Activated CD4-positive, alpha-beta T cell treated with anti-CD3 and anti-CD28 coated beads, Interleukin-2, amount 50 U/mL, for 24 hours (primary cell): Measurements from ENCODE around the gene BCR.

Source experiments
- DNase-seq, 2 donors: peaks; one replicate each; pipeline ENCODE4 v3.0.0-alpha.2; 2020; ENCODE audit warnings: low read depth in 1 of 2, low spot score in 1 of 2

The BCR gene

DNA sequence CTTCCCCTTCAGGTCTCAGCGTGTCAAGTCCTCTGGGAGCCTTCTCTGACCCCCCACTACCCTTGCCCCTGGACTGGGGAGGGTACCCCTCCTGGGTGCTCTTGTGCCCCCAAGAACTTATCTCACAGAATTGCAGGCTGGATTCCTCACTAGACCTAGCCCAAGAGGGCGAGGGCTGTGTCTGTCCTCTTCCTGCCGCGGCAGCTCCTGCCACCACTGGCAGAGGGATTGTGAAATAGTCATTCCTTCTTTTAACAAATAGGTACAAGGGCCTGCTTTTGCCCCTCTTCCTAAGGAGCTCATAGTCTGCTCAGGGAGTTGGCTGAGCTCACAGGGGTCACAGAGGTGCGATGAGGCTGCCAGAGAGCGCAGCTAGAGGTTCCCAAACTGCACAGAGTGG, 29.5 kb upstream of the BCR start:
- DNase-seq = no peak

DNA sequence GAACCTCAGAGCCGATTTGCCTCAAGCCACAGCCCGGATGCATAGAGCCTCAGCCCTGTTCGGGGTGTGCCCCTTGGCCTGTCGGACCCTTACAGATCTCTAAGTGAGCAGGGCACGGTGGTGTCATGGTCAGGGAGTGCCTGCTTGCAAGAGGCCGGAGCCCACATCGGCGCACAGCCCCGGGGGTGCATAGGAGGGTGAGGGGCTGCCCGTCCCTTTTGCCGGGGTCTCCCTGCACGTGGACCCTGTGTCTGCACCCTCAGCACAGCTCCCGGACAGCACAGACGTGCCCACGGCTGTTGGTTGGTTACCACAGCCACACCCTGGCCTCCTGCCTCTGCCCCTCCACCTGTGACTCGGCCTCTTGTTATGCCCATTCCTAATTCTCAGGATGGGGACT, 28.5 kb upstream of the BCR start:
- DNase-seq = no peak

DNA sequence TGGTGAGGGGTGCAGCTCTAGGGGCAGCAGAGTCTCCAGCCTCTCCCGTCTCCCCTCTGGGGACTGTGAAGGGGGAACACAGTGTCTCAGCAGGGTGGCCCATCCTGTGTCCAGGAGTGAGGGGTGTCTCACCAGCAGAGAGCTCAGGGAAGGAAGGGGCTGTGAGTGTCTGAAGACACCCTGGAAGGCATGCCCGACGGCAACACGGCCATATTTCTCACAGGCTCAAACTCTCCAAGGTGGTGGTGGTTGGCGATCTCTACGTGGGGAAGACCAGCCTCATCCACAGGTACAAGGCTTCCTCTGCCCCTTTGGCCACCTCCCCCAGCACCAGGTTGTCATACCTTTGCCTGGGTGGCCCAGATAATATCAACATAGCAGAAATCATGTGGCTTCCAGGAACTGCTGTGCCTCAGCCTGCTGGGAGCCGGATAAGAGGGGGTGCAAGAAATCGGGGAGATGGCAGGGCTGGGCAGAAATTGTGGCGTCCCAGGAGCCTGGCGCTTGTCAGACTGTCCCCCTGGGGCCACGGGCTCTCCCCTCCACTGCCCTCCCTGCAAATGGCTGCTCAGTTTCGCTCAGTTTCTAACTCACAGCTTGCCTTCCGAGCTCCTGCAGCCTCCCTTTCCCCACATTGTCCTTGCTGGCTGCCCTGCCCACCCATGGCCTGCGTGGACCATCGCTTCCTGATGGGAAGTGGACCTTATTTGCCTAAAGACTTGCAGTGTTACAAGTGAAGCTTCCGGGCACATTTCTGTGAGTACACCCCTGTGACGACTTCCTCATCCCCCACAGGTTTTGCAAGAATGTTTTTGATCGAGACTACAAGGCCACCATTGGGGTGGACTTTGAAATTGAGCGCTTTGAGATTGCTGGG, 27.8 kb upstream of the BCR start:
- DNase-seq = no peak

DNA sequence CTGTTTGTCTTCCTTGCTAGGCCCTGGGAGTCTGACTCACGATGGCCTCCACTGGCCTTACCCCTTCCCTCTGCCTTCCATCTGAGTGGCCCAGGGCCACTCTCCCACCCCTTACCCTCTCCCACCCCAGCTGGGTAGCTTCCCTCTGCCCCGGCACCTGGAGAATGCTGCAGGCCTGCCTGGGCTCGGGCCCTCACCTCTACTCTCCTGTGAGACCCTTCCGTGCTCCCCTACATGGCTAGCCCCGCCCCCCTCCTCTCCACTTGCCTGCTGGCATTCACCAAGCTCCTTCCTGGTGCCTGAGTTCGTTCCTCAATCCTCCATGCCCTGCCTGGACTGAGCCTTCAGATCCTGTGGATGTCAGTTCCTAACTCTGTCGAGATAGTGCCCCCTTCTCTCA, 26.3 kb upstream of the BCR start:
- no peak for DNase-seq

DNA sequence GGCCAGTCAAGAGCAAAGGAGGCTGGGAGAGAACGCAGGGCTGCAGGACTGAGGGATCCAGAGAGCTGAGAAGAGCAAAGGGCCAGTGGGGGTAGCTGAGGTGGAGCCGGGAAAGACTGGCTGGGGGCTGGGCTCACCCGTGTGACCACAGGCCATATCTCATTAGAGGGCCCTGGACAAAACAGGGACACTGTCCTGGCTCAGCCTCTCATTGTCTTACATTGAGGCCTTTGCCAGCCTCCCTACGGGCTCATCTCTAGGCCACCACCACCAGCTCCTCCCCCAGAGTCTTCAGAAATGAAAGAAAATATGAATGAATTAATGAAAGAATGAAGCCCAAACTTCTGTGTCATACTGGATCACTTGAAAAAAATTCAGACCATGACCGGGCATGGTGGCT, 25.8 kb upstream of the BCR start:
- DNase-seq = no peak

DNA sequence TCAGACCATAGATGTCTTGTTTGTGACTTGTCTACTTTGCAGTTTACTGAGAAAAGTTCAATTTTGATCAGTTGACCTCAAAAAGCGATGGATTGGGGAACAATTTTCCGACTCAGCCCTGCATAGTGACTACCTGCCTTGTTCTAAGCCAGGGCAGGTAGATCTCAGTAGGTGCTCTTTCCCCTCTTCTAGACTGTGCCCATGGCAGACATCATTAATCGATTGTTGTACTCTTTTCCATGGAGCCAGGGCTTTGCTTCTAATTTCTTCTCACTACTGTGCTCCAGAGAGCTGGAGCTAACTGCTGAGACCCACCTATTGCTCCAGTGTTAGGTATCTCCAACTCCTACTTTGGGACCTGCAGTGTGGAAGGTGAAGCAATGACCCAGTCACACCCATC, 25.2 kb upstream of the BCR start:
- no peak for DNase-seq

DNA sequence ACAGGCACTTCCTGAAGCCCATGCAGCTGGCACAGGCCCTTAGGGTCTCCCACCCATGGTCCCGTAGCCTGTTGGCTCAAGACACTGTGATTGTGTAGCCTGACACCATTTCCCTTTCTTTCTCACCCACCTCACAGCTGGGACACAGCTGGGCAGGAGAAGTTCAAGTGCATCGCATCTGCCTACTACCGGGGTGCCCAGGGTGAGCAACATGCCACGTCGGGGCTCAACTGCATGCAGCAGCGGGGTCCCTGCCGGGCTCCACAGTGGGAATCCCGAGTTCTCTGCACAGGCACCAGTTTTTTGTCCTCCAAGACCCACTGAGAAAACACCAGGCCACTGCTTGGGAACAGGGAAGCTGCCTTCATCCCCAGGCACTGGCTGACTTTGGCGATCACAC, 24.5 kb upstream of the BCR start:
- DNase-seq = no peak

DNA sequence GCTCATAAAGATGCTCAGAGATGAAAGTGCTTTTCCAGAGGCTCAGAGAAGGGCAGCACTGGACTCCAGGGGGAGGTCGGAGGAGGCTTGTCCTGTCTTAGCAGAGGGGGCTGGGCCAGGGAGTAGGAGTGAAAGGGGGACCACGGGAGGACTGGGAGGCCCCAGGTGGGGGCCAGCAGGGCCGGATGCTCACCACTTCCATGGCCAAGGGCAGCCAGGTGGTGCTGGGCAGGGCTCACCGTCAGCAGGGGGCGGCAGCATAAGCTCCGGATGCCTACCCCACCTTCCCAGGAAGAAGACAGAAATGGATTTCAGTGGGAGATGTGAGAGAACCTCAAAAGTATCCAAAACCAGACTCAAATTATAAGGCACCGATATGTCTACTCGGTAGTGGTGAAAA, 24.0 kb upstream of the BCR start:
- DNase-seq = no peak

DNA sequence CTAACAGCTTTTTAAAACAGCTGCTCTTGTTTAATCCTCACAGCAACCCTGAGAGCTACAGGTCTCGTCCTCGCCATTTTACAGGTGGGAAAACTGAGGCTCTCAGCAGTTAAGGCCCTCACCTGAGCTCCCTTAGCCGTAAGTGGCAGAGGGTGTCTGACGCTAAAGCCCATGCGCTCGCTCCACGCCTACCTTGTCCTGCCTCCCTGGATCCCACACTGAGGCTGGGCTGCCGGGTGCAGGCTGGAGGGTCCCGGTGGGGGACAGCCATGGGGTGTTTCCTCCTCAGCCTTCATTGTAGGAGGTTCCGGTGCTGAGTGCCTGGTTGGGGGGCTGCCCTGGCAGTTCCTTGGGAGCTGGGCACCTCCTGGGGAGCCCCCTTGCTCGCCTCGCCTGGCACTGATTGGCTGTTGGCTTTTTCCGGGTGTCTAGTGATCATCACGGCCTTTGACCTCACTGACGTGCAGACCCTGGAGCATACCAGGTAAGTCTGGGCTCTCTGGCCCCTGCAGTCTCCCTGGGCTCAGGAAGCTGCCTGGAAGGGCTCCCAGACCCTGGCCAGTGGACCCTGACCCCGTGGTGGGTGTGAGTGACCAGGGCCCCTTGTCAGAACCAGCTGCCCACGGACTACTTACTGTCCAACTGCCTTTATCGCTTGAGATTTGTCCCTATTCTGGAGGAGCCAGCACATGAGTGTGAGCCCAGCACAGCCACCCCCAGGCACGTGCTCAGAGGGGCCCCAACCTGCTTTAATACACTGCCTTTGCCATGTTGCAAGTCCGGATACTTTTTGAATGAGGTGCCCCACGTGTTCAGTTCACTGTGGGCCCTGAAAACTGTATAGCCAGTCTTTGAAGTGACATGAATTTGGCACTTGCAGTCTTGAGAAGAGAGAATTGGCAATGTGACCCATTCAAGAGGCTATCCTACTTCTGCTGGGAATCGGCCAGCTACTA, 22.5 kb upstream of the BCR start:
- DNase-seq = no peak

DNA sequence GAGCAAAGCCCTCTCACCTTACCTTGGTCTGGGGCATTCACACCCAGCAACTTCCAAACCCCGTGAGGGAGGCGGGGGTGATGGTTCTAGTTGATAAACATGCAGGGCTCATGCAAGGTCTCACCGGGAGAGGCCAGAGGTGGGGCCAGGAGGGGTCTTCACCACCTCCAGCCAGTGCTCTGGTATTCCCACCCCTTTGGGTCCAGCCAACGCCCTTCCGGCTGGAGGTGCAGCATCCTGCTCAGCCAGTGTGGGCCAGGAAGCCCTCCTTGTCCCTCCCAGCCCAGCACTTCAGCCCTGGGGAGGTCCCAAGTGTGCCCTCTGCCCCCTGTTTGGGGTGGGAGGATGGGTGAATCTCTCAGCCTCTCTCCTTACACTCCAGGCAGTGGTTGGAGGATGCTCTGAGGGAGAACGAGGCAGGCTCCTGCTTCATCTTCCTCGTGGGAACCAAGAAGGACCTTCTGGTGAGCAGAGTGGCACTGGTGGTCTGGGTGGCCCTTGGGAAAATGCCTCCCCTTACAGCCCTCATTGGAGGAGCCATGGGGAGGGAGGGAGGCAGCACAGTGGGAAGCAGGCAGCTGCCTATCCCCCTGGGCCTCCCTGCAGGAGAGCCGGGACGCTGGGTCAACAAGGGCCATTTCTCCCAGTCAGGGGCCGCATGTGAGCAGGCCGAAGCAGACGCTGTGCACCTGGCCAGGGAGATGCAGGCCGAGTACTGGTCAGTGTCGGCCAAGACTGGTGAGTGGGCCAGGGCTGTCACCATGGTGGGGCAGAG, 21.6 kb upstream of the BCR start:
- no peak for DNase-seq

DNA sequence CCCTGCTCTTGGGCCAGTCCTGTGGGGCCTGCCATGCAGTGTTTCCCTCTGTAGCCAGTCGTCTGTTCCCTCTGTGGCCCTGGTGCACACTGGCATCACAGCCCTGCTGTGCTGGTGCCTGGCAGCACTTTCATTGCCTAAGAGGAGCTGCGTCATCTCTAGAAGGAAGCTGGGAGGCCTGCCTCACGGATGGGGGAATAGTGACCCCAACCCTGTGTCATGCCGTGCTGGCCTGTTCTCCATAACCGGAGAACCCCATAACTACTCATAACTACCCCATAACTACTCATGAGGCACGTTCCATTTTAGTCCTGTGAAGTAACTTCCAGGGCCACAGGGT, 21.0 kb upstream of the BCR start:
- DNase-seq = no peak

DNA sequence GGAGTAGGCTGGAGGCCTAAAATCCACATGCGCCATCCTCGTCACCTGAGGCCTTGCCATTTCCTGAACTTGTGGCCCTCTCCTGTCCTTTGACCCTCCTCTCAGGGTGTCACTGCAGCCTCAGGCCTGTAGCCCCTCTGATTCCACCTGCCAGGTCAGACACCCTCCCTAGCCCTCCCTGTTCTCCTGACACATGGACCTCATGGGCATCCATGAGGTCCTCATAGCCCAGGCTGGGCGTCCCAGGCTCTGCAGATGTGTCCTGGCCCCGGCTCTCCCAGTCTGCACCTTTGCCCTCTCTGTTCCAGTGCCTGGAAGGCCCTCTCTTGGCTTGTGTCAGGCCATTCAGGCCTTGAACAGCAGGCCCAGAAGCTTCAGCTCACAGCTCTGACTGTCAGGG, 19.3 kb upstream of the BCR start:
- no peak for DNase-seq

DNA sequence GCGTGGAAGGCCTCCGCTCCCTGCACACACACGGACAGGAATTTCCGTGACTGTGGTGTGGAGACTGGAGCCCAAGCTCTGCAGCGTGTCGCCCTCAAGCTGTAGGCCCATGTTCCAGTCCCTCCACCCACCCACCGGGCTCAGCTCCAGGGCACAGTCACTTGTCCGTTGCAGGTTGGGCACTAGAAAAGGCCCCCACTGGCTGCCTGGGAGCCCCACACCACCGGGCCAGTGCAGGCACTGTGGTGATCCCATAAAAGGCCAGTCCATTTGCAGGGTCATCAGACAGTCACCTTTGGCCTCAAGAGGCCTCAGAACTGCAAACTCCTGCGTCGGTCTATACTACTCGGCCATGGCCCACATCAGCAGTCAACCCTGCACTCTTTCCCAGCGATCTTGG, 18.7 kb upstream of the BCR start:
- no peak for DNase-seq

DNA sequence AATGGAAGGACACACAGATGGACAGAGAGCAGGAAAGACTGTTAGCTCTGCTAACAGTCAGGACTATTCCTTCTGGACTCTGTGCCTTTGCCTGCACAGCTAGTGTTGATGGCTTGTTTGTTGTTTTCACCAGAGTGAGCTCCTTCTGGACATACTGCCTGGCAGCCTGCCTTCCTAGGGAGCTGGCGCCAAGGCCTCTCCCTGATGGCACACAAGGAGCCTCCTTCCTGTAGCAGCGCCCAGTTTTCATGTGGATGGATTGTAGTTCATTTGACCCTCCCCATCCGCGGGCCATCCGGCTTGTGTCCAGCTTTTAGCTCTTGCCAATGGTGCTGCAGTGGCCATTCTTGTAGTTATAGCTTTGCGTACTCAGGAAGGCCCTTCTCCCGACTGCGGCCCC, 16.6 kb upstream of the BCR start:
- DNase-seq = no peak

DNA sequence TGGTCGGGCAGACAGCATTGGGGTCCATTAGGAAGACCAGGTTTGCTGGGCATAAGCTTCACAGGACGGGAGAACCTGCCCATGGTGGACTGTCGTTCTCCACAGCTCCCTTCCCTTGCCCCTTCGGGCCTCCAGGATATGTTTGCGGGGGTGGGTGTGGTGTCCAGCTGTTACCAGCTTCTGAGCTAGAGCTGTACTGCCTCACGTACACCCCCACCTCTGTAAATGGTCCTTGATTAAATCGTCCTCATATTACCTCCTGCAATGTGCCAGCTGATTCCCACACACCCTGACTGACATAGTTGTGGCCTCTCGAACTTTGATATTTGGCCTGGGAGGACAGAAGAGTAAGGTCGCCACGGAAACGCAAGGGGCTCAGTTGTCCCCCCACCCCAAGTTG, 16.2 kb upstream of the BCR start:
- no peak for DNase-seq

DNA sequence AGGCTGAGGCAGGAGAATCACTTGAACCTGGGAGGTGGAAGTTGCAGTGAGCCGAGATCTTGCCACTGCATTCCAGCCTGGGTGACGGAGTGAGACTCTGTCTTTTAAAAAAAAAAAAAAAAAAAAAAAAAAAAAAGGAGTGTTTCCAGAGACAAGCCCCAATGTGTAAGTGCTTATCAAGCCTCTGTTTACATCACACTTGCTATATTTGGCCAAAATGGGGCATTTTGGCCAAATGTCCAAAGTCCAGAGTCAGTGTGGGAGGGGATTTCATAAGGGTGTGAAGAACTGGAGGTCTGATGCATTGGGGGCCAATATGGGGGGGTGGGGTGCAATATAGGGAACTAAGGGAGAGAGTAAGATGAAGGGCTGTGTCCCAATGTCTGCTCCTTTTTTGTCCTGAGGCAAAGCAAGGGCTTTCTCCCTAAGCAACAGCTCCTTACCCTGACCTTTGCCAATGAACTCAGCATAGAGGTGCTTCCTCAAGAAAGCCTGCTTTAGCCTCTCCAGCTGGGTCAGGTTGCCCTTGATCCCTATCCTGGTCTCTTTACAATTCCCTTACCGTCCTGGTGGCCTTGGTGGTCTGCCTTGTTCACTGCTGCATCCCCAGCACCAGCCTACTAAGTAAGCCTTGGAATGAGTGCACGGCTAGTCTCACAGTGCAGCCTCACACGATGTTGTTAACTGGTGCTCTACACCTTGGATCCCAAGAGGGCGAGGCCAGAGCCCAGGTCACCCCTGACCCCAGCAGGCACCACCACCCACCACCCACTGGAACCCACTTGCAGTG, 14.1 kb upstream of the BCR start:
- no peak for DNase-seq

DNA sequence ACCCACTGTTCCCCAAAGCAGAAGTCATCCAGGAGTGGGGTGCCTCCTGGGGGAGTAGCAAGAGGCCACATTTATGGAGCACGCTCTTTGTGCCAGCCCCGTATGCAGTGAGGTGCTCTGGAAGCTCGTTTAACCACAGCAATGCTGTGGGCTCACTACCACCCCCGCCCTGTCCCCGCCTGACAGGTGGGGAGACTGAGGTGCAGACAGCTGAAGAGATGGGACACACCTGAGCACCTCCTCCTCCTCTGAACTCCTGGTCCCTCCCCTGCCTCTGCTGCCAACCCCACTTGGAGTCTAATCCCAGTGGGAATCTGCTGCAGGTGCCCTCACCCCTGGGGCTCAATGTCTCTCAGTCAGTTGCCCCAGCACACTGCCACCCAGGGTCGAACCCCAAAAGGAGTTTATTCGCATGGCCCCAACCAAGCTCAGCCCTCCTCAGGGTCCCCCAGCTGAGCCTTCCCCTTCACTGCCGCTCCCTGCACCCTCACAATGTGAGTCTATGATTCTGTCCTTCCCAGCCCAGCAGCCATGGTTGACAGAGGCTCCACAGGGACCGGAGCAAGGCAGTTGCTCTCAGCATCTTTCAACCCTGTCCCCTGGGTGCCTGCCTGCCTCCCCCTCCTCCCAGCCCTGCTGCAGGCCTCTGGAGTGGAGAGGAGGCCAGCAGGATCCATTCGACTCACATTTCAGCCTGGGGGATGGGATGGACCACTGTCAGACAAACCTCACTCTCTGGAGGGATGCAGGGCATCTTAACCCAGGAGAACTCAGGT, 13.3 kb upstream of the BCR start:
- DNase-seq = no peak

DNA sequence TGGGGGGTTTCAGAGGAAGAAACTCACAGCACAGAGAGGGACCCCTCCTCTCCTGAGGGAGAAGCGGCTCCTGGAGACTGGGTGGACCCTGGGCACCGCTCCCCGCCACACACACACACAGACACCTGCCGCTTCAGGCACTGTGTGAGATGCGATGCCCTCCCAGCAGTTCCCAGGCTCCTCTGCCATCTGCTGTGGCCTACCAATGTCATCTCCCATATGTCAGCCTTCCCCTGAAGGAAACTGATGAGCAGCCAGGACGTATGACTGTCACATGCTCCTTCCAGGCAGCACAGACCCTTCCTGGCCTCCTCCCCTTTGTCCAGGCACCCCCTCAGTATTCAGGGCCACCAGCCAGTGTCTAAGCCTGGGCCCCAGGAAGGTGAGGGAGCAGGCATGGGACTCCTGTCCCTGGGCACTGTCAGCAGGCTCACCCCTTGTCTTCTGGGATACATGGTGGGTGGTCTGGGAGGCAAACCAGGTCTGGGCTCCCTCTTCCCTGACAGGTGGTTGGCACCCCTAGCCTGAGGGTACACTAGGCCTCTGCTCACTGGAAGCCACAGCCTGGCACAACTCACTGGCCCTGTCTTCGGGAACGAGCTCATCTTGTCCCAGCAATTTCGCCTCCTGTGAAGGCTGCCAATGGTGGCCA, 11.8 kb upstream of the BCR start:
- no peak for DNase-seq

DNA sequence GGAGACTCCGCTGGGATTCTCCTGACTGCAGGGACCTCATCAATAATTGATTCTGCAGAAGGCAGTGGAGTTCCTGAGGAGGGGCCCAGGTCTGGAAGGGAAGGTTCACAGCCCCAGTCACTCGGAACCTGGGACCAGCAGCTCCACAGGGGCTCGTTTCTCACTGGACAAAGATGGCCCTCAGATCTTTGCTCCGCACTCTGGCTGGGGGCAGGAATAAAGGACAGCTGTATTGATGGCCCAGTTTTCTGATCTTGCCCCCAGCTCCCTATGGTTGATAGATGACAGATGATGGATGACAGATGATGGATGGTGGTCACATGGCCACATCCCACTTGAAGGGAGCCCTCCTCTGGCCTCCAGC, 11.3 kb upstream of the BCR start:
- no peak for DNase-seq
